Neural cell (in vitro differentiated cells): Measurements from ENCODE around the gene FBXL17.

Experiments
- CTCF ChIP-seq: fragments of 450-650 bp; IDR thresholded peaks from 2 replicates; pipeline ENCODE4 v1.5.1; 2014; ENCODE audit warnings: antibody characterized with exemption, mild to moderate bottlenecking, moderate library complexity; ENCODE audit not compliant: poor library complexity, severe bottlenecking
- EP300 ChIP-seq: fragments of 450-650 bp; conservative IDR thresholded peaks from 2 replicates; pipeline ENCODE4 v1.6.1; 2014; ENCODE audit warnings: antibody characterized with exemption, mild to moderate bottlenecking, moderate library complexity; ENCODE audit not compliant: poor library complexity, severe bottlenecking

- TF ChIP-seq CTCF, result no peak
- no peak for TF ChIP-seq EP300
Observed at GRCh38 chr5:108212775-108213346, 169.0 kb downstream of the FBXL17 start.
